Measurements from ENCODE around the gene FXR2.

The FXR2 gene

DNA sequence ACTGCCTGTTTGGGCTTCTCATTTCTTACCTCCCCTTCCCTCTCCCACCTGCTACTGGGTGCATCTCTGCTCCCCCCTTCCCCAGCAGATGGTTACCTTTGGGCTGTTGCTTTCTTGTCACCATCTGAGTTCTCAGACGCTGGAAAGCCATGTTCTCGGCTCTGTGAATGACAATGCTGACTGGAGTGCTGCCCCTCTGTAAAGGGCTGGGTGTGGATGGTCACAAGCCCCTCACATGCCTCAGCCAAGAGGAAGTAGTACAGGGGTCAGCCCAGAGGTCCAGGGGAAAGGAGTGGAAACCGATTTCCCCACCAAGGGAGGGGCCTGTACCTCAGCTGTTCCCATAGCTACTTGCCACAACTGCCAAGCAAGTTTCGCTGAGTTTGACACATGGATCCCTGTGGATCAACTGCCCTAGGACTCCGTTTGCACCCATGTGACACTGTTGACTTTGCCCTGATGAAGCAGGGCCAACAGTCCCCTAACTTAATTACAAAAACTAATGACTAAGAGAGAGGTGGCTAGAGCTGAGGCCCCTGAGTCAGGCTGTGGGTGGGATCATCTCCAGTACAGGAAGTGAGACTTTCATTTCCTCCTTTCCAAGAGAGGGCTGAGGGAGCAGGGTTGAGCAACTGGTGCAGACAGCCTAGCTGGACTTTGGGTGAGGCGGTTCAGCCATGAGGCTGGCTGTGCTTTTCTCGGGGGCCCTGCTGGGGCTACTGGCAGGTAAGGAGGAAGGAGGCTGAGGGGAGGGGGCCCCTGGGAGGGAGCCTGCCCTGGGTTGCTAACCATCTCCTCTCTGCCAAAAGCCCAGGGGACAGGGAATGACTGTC is 35.5 kb downstream of the FXR2 start, which contains the start of gene CD68 (continued):
- TF ChIP-seq ZNF214 (tag by site-specific recombination; IDR thresholded peaks at IDR 0.05; ENCODE audit: borderline replicate concordance) (no peak), ZNF629 (tag by site-specific recombination; IDR thresholded peaks at IDR 0.05) (peak; percentile 91), ZNF354C (tag by site-specific recombination; IDR thresholded peaks at IDR 0.05; ENCODE audit: borderline replicate concordance, low read depth) (no peak), ZBTB1 (tag by site-specific recombination; IDR thresholded peaks at IDR 0.05) (no peak), ZNF514 (tag by site-specific recombination; IDR thresholded peaks at IDR 0.05) (no peak), ZNF266 (tag by site-specific recombination; IDR thresholded peaks at IDR 0.05; ENCODE audit: low read depth) (no peak), RBAK (tag by site-specific recombination; IDR thresholded peaks at IDR 0.05) (no peak), MEIS1 (CRISPR knock-in tag; IDR thresholded peaks at IDR 0.05; ENCODE audit: borderline replicate concordance) (no peak), ZNF670 (tag by site-specific recombination; IDR thresholded peaks at IDR 0.05; ENCODE audit: low read depth) (no peak), FEZF1 (tag by site-specific recombination; IDR thresholded peaks at IDR 0.05) (no peak), BCL11A (tag by site-specific recombination; IDR thresholded peaks at IDR 0.05; ENCODE audit: low read depth) (peak; percentile 78), REPIN1 (tag by site-specific recombination; IDR thresholded peaks at IDR 0.05; ENCODE audit: low read depth) (no peak), ZNF600 (tag by site-specific recombination; IDR thresholded peaks at IDR 0.05) (peak; percentile 75), ZNF658 (tag by site-specific recombination; IDR thresholded peaks at IDR 0.05) (no peak), ZNF416 (tag by site-specific recombination; IDR thresholded peaks at IDR 0.05) (no peak), ZFP3 (tag by site-specific recombination; IDR thresholded peaks at IDR 0.05; ENCODE audit: low read depth) (no peak)
- TF ChIP-seq, protein P1, sequence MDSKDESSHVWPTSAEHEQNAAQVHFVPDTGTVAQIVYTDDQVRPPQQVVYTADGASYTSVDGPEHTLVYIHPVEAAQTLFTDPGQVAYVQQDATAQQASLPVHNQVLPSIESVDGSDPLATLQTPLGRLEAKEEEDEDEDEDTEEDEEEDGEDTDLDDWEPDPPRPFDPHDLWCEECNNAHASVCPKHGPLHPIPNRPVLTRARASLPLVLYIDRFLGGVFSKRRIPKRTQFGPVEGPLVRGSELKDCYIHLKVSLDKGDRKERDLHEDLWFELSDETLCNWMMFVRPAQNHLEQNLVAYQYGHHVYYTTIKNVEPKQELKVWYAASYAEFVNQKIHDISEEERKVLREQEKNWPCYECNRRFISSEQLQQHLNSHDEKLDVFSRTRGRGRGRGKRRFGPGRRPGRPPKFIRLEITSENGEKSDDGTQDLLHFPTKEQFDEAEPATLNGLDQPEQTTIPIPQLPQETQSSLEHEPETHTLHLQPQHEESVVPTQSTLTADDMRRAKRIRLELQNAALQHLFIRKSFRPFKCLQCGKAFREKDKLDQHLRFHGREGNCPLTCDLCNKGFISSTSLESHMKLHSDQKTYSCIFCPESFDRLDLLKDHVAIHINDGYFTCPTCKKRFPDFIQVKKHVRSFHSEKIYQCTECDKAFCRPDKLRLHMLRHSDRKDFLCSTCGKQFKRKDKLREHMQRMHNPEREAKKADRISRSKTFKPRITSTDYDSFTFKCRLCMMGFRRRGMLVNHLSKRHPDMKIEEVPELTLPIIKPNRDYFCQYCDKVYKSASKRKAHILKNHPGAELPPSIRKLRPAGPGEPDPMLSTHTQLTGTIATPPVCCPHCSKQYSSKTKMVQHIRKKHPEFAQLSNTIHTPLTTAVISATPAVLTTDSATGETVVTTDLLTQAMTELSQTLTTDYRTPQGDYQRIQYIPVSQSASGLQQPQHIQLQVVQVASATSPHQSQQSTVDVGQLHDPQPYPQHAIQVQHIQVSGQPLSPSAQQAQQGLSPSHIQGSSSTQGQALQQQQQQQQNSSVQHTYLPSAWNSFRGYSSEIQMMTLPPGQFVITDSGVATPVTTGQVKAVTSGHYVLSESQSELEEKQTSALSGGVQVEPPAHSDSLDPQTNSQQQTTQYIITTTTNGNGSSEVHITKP (tag by site-specific recombination; IDR thresholded peaks at IDR 0.05), result peak; percentile 78
- TF ChIP-seq, protein P2, sequence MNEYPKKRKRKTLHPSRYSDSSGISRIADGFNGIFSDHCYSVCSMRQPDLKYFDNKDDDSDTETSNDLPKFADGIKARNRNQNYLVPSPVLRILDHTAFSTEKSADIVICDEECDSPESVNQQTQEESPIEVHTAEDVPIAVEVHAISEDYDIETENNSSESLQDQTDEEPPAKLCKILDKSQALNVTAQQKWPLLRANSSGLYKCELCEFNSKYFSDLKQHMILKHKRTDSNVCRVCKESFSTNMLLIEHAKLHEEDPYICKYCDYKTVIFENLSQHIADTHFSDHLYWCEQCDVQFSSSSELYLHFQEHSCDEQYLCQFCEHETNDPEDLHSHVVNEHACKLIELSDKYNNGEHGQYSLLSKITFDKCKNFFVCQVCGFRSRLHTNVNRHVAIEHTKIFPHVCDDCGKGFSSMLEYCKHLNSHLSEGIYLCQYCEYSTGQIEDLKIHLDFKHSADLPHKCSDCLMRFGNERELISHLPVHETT (tag by site-specific recombination; IDR thresholded peaks at IDR 0.05), result no peak
- TF ChIP-seq, protein P3, sequence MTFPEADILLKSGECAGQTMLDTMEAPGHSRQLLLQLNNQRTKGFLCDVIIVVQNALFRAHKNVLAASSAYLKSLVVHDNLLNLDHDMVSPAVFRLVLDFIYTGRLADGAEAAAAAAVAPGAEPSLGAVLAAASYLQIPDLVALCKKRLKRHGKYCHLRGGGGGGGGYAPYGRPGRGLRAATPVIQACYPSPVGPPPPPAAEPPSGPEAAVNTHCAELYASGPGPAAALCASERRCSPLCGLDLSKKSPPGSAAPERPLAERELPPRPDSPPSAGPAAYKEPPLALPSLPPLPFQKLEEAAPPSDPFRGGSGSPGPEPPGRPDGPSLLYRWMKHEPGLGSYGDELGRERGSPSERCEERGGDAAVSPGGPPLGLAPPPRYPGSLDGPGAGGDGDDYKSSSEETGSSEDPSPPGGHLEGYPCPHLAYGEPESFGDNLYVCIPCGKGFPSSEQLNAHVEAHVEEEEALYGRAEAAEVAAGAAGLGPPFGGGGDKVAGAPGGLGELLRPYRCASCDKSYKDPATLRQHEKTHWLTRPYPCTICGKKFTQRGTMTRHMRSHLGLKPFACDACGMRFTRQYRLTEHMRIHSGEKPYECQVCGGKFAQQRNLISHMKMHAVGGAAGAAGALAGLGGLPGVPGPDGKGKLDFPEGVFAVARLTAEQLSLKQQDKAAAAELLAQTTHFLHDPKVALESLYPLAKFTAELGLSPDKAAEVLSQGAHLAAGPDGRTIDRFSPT (tag by site-specific recombination; IDR thresholded peaks at IDR 0.05), result no peak; the same call in 1 of the 2 replicates
- TF ChIP-seq, protein P4, sequence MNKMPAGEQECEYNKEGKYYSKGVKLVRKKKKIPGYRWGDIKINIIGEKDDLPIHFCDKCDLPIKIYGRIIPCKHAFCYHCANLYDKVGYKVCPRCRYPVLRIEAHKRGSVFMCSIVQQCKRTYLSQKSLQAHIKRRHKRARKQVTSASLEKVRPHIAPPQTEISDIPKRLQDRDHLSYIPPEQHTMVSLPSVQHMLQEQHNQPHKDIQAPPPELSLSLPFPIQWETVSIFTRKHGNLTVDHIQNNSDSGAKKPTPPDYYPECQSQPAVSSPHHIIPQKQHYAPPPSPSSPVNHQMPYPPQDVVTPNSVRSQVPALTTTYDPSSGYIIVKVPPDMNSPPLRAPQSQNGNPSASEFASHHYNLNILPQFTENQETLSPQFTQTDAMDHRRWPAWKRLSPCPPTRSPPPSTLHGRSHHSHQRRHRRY (tag by site-specific recombination; IDR thresholded peaks at IDR 0.05), result no peak
- TF ChIP-seq, protein P5, sequence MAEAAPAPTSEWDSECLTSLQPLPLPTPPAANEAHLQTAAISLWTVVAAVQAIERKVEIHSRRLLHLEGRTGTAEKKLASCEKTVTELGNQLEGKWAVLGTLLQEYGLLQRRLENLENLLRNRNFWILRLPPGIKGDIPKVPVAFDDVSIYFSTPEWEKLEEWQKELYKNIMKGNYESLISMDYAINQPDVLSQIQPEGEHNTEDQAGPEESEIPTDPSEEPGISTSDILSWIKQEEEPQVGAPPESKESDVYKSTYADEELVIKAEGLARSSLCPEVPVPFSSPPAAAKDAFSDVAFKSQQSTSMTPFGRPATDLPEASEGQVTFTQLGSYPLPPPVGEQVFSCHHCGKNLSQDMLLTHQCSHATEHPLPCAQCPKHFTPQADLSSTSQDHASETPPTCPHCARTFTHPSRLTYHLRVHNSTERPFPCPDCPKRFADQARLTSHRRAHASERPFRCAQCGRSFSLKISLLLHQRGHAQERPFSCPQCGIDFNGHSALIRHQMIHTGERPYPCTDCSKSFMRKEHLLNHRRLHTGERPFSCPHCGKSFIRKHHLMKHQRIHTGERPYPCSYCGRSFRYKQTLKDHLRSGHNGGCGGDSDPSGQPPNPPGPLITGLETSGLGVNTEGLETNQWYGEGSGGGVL (tag by site-specific recombination; IDR thresholded peaks at IDR 0.05), result peak; percentile 51
- TF ChIP-seq, protein P6, sequence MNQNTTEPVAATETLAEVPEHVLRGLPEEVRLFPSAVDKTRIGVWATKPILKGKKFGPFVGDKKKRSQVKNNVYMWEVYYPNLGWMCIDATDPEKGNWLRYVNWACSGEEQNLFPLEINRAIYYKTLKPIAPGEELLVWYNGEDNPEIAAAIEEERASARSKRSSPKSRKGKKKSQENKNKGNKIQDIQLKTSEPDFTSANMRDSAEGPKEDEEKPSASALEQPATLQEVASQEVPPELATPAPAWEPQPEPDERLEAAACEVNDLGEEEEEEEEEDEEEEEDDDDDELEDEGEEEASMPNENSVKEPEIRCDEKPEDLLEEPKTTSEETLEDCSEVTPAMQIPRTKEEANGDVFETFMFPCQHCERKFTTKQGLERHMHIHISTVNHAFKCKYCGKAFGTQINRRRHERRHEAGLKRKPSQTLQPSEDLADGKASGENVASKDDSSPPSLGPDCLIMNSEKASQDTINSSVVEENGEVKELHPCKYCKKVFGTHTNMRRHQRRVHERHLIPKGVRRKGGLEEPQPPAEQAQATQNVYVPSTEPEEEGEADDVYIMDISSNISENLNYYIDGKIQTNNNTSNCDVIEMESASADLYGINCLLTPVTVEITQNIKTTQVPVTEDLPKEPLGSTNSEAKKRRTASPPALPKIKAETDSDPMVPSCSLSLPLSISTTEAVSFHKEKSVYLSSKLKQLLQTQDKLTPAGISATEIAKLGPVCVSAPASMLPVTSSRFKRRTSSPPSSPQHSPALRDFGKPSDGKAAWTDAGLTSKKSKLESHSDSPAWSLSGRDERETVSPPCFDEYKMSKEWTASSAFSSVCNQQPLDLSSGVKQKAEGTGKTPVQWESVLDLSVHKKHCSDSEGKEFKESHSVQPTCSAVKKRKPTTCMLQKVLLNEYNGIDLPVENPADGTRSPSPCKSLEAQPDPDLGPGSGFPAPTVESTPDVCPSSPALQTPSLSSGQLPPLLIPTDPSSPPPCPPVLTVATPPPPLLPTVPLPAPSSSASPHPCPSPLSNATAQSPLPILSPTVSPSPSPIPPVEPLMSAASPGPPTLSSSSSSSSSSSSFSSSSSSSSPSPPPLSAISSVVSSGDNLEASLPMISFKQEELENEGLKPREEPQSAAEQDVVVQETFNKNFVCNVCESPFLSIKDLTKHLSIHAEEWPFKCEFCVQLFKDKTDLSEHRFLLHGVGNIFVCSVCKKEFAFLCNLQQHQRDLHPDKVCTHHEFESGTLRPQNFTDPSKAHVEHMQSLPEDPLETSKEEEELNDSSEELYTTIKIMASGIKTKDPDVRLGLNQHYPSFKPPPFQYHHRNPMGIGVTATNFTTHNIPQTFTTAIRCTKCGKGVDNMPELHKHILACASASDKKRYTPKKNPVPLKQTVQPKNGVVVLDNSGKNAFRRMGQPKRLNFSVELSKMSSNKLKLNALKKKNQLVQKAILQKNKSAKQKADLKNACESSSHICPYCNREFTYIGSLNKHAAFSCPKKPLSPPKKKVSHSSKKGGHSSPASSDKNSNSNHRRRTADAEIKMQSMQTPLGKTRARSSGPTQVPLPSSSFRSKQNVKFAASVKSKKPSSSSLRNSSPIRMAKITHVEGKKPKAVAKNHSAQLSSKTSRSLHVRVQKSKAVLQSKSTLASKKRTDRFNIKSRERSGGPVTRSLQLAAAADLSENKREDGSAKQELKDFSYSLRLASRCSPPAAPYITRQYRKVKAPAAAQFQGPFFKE (tag by site-specific recombination; IDR thresholded peaks at IDR 0.05; ENCODE audit: borderline replicate concordance), result no peak
